ENCODE measurements around the gene PPP2R3B.
A peak's percentile ranks its signal among the peaks of the same experiment; 100 is the strongest.

PPP2R3B gene

GRCh38 chrX:334331-334891 is 52.3 kb downstream of the PPP2R3B start:
- no peak overlapping the region for H2BK15ac ChIP-seq (ENCODE audit: low read length)
- peak overlapping the region; percentile 87 for H2BK5ac ChIP-seq (ENCODE audit: low read length)
- H3K14ac ChIP-seq (ENCODE audit: low read length), result peak overlapping the region; percentile 38
- H3K79me1 ChIP-seq (ENCODE audit: low read depth, low read length), result peaks cover 12% of the 10 kb centered on the region
- H2AFZ ChIP-seq (ENCODE audit: low read length), result no peak overlapping the region
- H2BK120ac ChIP-seq (ENCODE audit: low read depth, low read length), result no peak overlapping the region
- H3K18ac ChIP-seq (ENCODE audit: low read length), result no peak overlapping the region
- no peak for DNase-seq (ENCODE audit: low spot score)
- H2BK12ac ChIP-seq (ENCODE audit: low read length), result no peak overlapping the region
- H3K9me3 ChIP-seq (replicated peaks in 1 of 2; ENCODE audit: control insufficient read depth in 2 of 2, insufficient read depth in 1 of 2, low read depth in 1 of 2, low read length in 2 of 2), result peaks cover 7 to 10% of the 10 kb centered on the region in 2 donors
- no peaks in the 10 kb centered on the region for H3K27me3 ChIP-seq (ENCODE audit: control insufficient read depth in 3 of 3, insufficient read depth in 3 of 3, low read depth in 1 of 3, low read length in 3 of 3)
- peaks cover 3 to 6% of the 10 kb centered on the region in 2 donors for H3K4me1 ChIP-seq (ENCODE audit: control insufficient read depth in 2 of 2, insufficient read depth in 1 of 2, low read depth in 1 of 2, low read length in 2 of 2)
- H3K36me3 ChIP-seq (replicated peaks in 1 of 2; ENCODE audit: control insufficient read depth in 2 of 2, insufficient read depth in 2 of 2, low read length in 2 of 2), result peaks cover 31 to 60% of the 10 kb centered on the region in 2 donors
- peak overlapping the region; percentile 85 for H3K23ac ChIP-seq (ENCODE audit: low read depth, low read length, poor library complexity)
- no CpG with 5 or more reads among the region's 53 CpGs for WGBS, 2 donors (ENCODE audit: extremely low coverage in 2 of 2, insufficient read length in 2 of 2, insufficient replicate concordance in 1 of 2)
- H4K8ac ChIP-seq (ENCODE audit: low read depth, low read length), result no peak overlapping the region
- H4K91ac ChIP-seq (ENCODE audit: low read depth, low read length, poor library complexity), result no peak overlapping the region
- H3K4me2 ChIP-seq (ENCODE audit: insufficient read depth, low read length, poor library complexity, severe bottlenecking), result no peak overlapping the region
- H2AK5ac ChIP-seq (ENCODE audit: low read depth, low read length), result no peak overlapping the region
- no peak overlapping the region for H3K4ac ChIP-seq (ENCODE audit: low read length)
- H3K4me3 ChIP-seq (ENCODE audit: low read length in 2 of 2), result no peak overlapping the region
- H3K27ac ChIP-seq (replicated peaks; ENCODE audit: low read length), result no peak overlapping the region
- peak overlapping the region; percentile 21 for H3K9ac ChIP-seq (ENCODE audit: low read depth, low read length, poor library complexity)

GRCh38 chrX:333611-334311 is 52.9 kb downstream of the PPP2R3B start:
- Histone ChIP-seq H3K9ac (ENCODE audit: low read depth, low read length, poor library complexity) (no peak overlapping the region), H3K18ac (ENCODE audit: low read length) (no peak overlapping the region), H3K36me3 (replicated peaks in 1 of 2; ENCODE audit: control insufficient read depth in 2 of 2, insufficient read depth in 2 of 2, low read length in 2 of 2) (peaks cover 29 to 56% of the 10 kb centered on the region in 2 donors), H3K23ac (ENCODE audit: low read depth, low read length, poor library complexity) (peak overlapping the region; percentile 89), H2BK12ac (ENCODE audit: low read length) (no peak overlapping the region), H4K91ac (ENCODE audit: low read depth, low read length, poor library complexity) (no peak overlapping the region), H2BK120ac (ENCODE audit: low read depth, low read length) (no peak overlapping the region), H3K27me3 (ENCODE audit: control insufficient read depth in 3 of 3, insufficient read depth in 3 of 3, low read depth in 1 of 3, low read length in 3 of 3) (no peaks in the 10 kb centered on the region), H3K27ac (replicated peaks; ENCODE audit: low read length) (no peak overlapping the region), H3K4me1 (ENCODE audit: control insufficient read depth in 2 of 2, insufficient read depth in 1 of 2, low read depth in 1 of 2, low read length in 2 of 2) (peaks cover 3 to 6% of the 10 kb centered on the region in 2 donors), H3K14ac (ENCODE audit: low read length) (peak overlapping the region; percentile 8), H2BK15ac (ENCODE audit: low read length) (no peak overlapping the region), H3K4me2 (ENCODE audit: insufficient read depth, low read length, poor library complexity, severe bottlenecking) (no peak overlapping the region), H2BK5ac (ENCODE audit: low read length) (peak overlapping the region; percentile 24), H3K79me1 (ENCODE audit: low read depth, low read length) (peaks cover 12% of the 10 kb centered on the region), H4K8ac (ENCODE audit: low read depth, low read length) (no peak overlapping the region), H3K4me3 (ENCODE audit: low read length in 2 of 2) (no peak overlapping the region), H2AK5ac (ENCODE audit: low read depth, low read length) (no peak overlapping the region), H2AFZ (ENCODE audit: low read length) (no peak overlapping the region), H3K9me3 (replicated peaks in 1 of 2; ENCODE audit: control insufficient read depth in 2 of 2, insufficient read depth in 1 of 2, low read depth in 1 of 2, low read length in 2 of 2) (peaks cover 7 to 10% of the 10 kb centered on the region in 2 donors), H3K4ac (ENCODE audit: low read length) (no peak overlapping the region)
- no CpG with 5 or more reads among the region's 51 CpGs for WGBS, 2 donors (ENCODE audit: extremely low coverage in 2 of 2, insufficient read length in 2 of 2, insufficient replicate concordance in 1 of 2)
- DNase-seq (ENCODE audit: low spot score), result no peak

GRCh38 chrX:332916-333610 is 53.6 kb downstream of the PPP2R3B start:
- peaks cover 3 to 6% of the 10 kb centered on the region in 2 donors for H3K4me1 ChIP-seq (ENCODE audit: control insufficient read depth in 2 of 2, insufficient read depth in 1 of 2, low read depth in 1 of 2, low read length in 2 of 2)
- no peak overlapping the region for H4K8ac ChIP-seq (ENCODE audit: low read depth, low read length)
- H3K14ac ChIP-seq (ENCODE audit: low read length), result no peak overlapping the region
- no peak overlapping the region for H2AFZ ChIP-seq (ENCODE audit: low read length)
- H2BK120ac ChIP-seq (ENCODE audit: low read depth, low read length), result no peak overlapping the region
- no peak overlapping the region for H3K27ac ChIP-seq (replicated peaks; ENCODE audit: low read length)
- H3K9me3 ChIP-seq (replicated peaks in 1 of 2; ENCODE audit: control insufficient read depth in 2 of 2, insufficient read depth in 1 of 2, low read depth in 1 of 2, low read length in 2 of 2), result peaks cover 4 to 10% of the 10 kb centered on the region in 2 donors
- peaks cover 25 to 49% of the 10 kb centered on the region in 2 donors for H3K36me3 ChIP-seq (replicated peaks in 1 of 2; ENCODE audit: control insufficient read depth in 2 of 2, insufficient read depth in 2 of 2, low read length in 2 of 2)
- H3K4ac ChIP-seq (ENCODE audit: low read length), result no peak overlapping the region
- peak overlapping the region; percentile 12 for H3K9ac ChIP-seq (ENCODE audit: low read depth, low read length, poor library complexity)
- H3K4me2 ChIP-seq (ENCODE audit: insufficient read depth, low read length, poor library complexity, severe bottlenecking), result no peak overlapping the region
- no peaks in the 10 kb centered on the region for H3K27me3 ChIP-seq (ENCODE audit: control insufficient read depth in 3 of 3, insufficient read depth in 3 of 3, low read depth in 1 of 3, low read length in 3 of 3)
- H2AK5ac ChIP-seq (ENCODE audit: low read depth, low read length), result peak overlapping the region; percentile 63
- DNase-seq (ENCODE audit: low spot score), result no peak
- H3K4me3 ChIP-seq (ENCODE audit: low read length in 2 of 2), result no peak overlapping the region
- peak overlapping the region; percentile 24 for H2BK5ac ChIP-seq (ENCODE audit: low read length)
- no peak overlapping the region for H4K91ac ChIP-seq (ENCODE audit: low read depth, low read length, poor library complexity)
- H3K79me1 ChIP-seq (ENCODE audit: low read depth, low read length), result peaks cover 9% of the 10 kb centered on the region
- WGBS, 2 donors (ENCODE audit: extremely low coverage in 2 of 2, insufficient read length in 2 of 2, insufficient replicate concordance in 1 of 2), result no CpG with 5 or more reads among the region's 33 CpGs
- peak overlapping the region; percentile 91 for H3K23ac ChIP-seq (ENCODE audit: low read depth, low read length, poor library complexity)
- no peak overlapping the region for H3K18ac ChIP-seq (ENCODE audit: low read length)
- no peak overlapping the region for H2BK15ac ChIP-seq (ENCODE audit: low read length)
- H2BK12ac ChIP-seq (ENCODE audit: low read length), result peak overlapping the region; percentile 63

- Histone ChIP-seq H3K27ac (replicated peaks; ENCODE audit: low read length) (no peak overlapping the region), H3K4me2 (ENCODE audit: insufficient read depth, low read length, poor library complexity, severe bottlenecking) (no peak overlapping the region), H2AFZ (ENCODE audit: low read length) (no peak overlapping the region), H3K9ac (ENCODE audit: low read depth, low read length, poor library complexity) (no peak overlapping the region), H3K36me3 (replicated peaks in 1 of 2; ENCODE audit: control insufficient read depth in 2 of 2, insufficient read depth in 2 of 2, low read length in 2 of 2) (peaks cover 20 to 43% of the 10 kb centered on the region in 2 donors), H4K8ac (ENCODE audit: low read depth, low read length) (no peak overlapping the region), H2BK12ac (ENCODE audit: low read length) (no peak overlapping the region), H3K9me3 (replicated peaks in 1 of 2; ENCODE audit: control insufficient read depth in 2 of 2, insufficient read depth in 1 of 2, low read depth in 1 of 2, low read length in 2 of 2) (peaks cover 2 to 8% of the 10 kb centered on the region in 2 donors), H3K18ac (ENCODE audit: low read length) (no peak overlapping the region), H3K27me3 (ENCODE audit: control insufficient read depth in 3 of 3, insufficient read depth in 3 of 3, low read depth in 1 of 3, low read length in 3 of 3) (no peaks in the 10 kb centered on the region), H2BK15ac (ENCODE audit: low read length) (no peak overlapping the region), H3K14ac (ENCODE audit: low read length) (no peak overlapping the region), H3K79me1 (ENCODE audit: low read depth, low read length) (peaks cover 9% of the 10 kb centered on the region), H3K4ac (ENCODE audit: low read length) (no peak overlapping the region), H2BK5ac (ENCODE audit: low read length) (peak overlapping the region; percentile 24), H2BK120ac (ENCODE audit: low read depth, low read length) (no peak overlapping the region), H3K4me3 (ENCODE audit: low read length in 2 of 2) (no peak overlapping the region), H4K91ac (ENCODE audit: low read depth, low read length, poor library complexity) (no peak overlapping the region), H3K4me1 (ENCODE audit: control insufficient read depth in 2 of 2, insufficient read depth in 1 of 2, low read depth in 1 of 2, low read length in 2 of 2) (peaks cover 3 to 6% of the 10 kb centered on the region in 2 donors), H3K23ac (ENCODE audit: low read depth, low read length, poor library complexity) (peak overlapping the region; percentile 91), H2AK5ac (ENCODE audit: low read depth, low read length) (no peak overlapping the region)
- WGBS, 2 donors (ENCODE audit: extremely low coverage in 2 of 2, insufficient read length in 2 of 2, insufficient replicate concordance in 1 of 2), result no CpG with 5 or more reads among the region's 23 CpGs
- no peak for DNase-seq (ENCODE audit: low spot score)
These were observed 54.2 kb downstream of the PPP2R3B start for GRCh38 chrX:332496-332860.

Measured in neuronal stem cell (in vitro differentiated cells).